HepG2 (cell line): ENCODE data around the gene TUNAR. TPM values are rescaled to one million over a fixed set of nuclear protein-coding genes. Genes with fewer than 3 reads are reported as not detected.

ENCODE experiments used
- ATAC-seq: fragments of 200-7000 bp; cut with Tn5 transposase; 3 replicates; pipeline ENCODE4 v1.9.1; 2020; ENCODE audit warnings: mild to moderate bottlenecking, moderate library complexity
- BruUV-seq: library from RNA; stranded (reverse); fragments of 400-500 nt; replicated peaks from 2 replicates; lab custom pipeline; 2021; lab: Mats Ljungman, UMichigan
- CTCF ChIA-PET: fragments of 300-600 bp; formaldehyde crosslinking; extraction: SDS; loops from one replicate; lab custom pipeline; 2021; ENCODE audit warnings: low total read pairs, inconsistent platforms, low intra/inter-chr PET ratio; lab: Yijun Ruan, JAX
- POLR2A ChIA-PET: fragments of 350-600 bp; sonication (Branson Sonifier 250); formaldehyde crosslinking; loops from one replicate; lab custom pipeline; 2020; ENCODE audit warnings: antibody characterized with exemption, inconsistent platforms; lab: Yijun Ruan, JAX
- DNase-seq: peaks from one replicate; pipeline ENCODE4 v3.0.0-alpha.2; 2015; ENCODE audit warnings: low spot score
- FAIRE-seq: peaks from 3 replicates; lab custom pipeline; 2011; peaks lifted over from hg19 to GRCh38; lab: Jason Lieb, UNC
- H2AFZ ChIP-seq: one replicate; pipeline ENCODE4 v1.6.1; 2011; ENCODE audit warnings: low read length, inconsistent platforms
- H3K27ac ChIP-seq: fragments of 300-600 bp; 3 replicates; pipeline ENCODE4 v1.8.0; 2011; ENCODE audit warnings: mixed run types, mild to moderate bottlenecking, mixed read lengths, low read length, inconsistent platforms; ENCODE audit not compliant: insufficient read depth; ENCODE audit errors: extremely low read length
- H3K27me3 ChIP-seq, 2 experiments: fragments of 200-600 bp in 1 of 2; 2 replicates in 1 of 2; 3 replicates in 1 of 2; pipeline versions ENCODE4 v1.6.0 to v1.8.0; 2011; ENCODE audit warnings: low read length in 2 of 2, mild to moderate bottlenecking in 2 of 2, moderate library complexity in 2 of 2, inconsistent platforms in 1 of 2; ENCODE audit not compliant: insufficient read depth in 2 of 2, control insufficient read depth in 1 of 2
- H3K36me3 ChIP-seq, 2 experiments: fragments of 200-600 bp in 1 of 2; replicated peaks in 1 of 2; 2 replicates in 1 of 2; 3 replicates in 1 of 2; pipeline versions ENCODE4 v1.5.1 to v1.8.0; 2011; ENCODE audit warnings: low read length in 2 of 2, inconsistent platforms in 1 of 2; ENCODE audit not compliant: insufficient read depth in 2 of 2, control insufficient read depth in 1 of 2
- H3K4me1 ChIP-seq: 2 replicates; pipeline ENCODE4 v1.5.1; 2012; ENCODE audit warnings: low read length, inconsistent platforms; ENCODE audit not compliant: insufficient read depth
- H3K4me2 ChIP-seq: 2 replicates; pipeline ENCODE4 v1.6.0; 2011; ENCODE audit warnings: low read depth, low read length, inconsistent platforms
- H3K4me3 ChIP-seq, 3 experiments: fragments of 200-600 bp in 1 of 3; sonication (generic), shearing (Covaris generic) in 1 of 3; replicated peaks in 1 of 3; 2 replicates each; pipeline ENCODE4 v1.5.1; 2011 to 2016; ENCODE audit warnings: low read length in 3 of 3, inconsistent platforms in 2 of 3, low read depth in 2 of 3, mild to moderate bottlenecking in 2 of 3, control low read depth in 1 of 3, mixed read lengths in 1 of 3; ENCODE audit not compliant: insufficient read depth in 1 of 3
- H3K79me2 ChIP-seq: one replicate; pipeline ENCODE4 v1.6.1; 2011; ENCODE audit warnings: low read length, inconsistent platforms; ENCODE audit not compliant: insufficient read depth
- H3K9ac ChIP-seq: 2 replicates; pipeline ENCODE4 v1.6.0; 2011; ENCODE audit warnings: mild to moderate bottlenecking, low read depth, low read length, inconsistent platforms; ENCODE audit not compliant: insufficient read depth
- H3K9me3 ChIP-seq: 2 replicates; pipeline ENCODE4 v1.5.1; 2012; ENCODE audit warnings: mild to moderate bottlenecking, low read length
- H4K20me1 ChIP-seq: 2 replicates; pipeline ENCODE4 v1.6.0; 2011; ENCODE audit warnings: inconsistent platforms, mild to moderate bottlenecking, low read length, moderate library complexity; ENCODE audit not compliant: insufficient read depth
- ELF4 ChIP-seq: sonication (generic); formaldehyde crosslinking; IDR thresholded peaks from 2 replicates; pipeline ENCODE4 v1.5.0; 2020; ENCODE audit warnings: missing genetic modification reagents, mild to moderate bottlenecking, moderate library complexity, borderline replicate concordance
- HDAC1 ChIP-seq: sonication (generic); formaldehyde crosslinking; IDR thresholded peaks from 2 replicates; pipeline ENCODE4 v1.5.1; 2020; ENCODE audit warnings: mild to moderate bottlenecking, missing genetic modification reagents
- MAFG ChIP-seq: sonication (generic); formaldehyde crosslinking; IDR thresholded peaks from 2 replicates; pipeline ENCODE4 v1.5.1; 2020; ENCODE audit warnings: mild to moderate bottlenecking, missing genetic modification reagents
- MYNN ChIP-seq: sonication (generic); formaldehyde crosslinking; IDR thresholded peaks from 2 replicates; pipeline ENCODE4 v1.4.0; 2020; ENCODE audit warnings: mild to moderate bottlenecking, low read depth, missing genetic modification reagents
- SOX6 ChIP-seq, 2 experiments: fragments of 450-650 bp in 1 of 2; sonication (generic) in 1 of 2; formaldehyde crosslinking in 1 of 2; IDR thresholded peaks; 2 replicates each; pipeline versions ENCODE4 v1.4.0 to v1.6.1; 2017 to 2020; ENCODE audit warnings: antibody characterized with exemption in 1 of 2, mild to moderate bottlenecking in 1 of 2, missing genetic modification reagents in 1 of 2
- ZNF263 ChIP-seq: sonication (generic); formaldehyde crosslinking; IDR thresholded peaks from 2 replicates; pipeline ENCODE4 v1.4.0; 2020; ENCODE audit warnings: missing genetic modification reagents
- ZNF333 ChIP-seq: sonication (generic); formaldehyde crosslinking; IDR thresholded peaks from 2 replicates; pipeline ENCODE4 v1.4.0; 2020; ENCODE audit warnings: mild to moderate bottlenecking, missing genetic modification reagents, borderline replicate concordance
- ZNF44 ChIP-seq: sonication (generic); formaldehyde crosslinking; IDR thresholded peaks from 2 replicates; pipeline ENCODE4 v1.5.1; 2020; ENCODE audit warnings: mild to moderate bottlenecking, missing genetic modification reagents
- WGBS: methylation state at CpG from one replicate; pipeline ENCODE4 v1.1.6; 2017; ENCODE audit warnings: low lambda C conversion rate; 5-methylcytosine and 5-hydroxymethylcytosine counted together
- in situ Hi-C: cut with HindIII; loops from 2 replicates; pipeline ENCODE4 v1.10.0; 2017; ENCODE audit warnings: low pct_unique_long_range_greater_than_20kb; ENCODE audit not compliant: extremely low pct_ligation_motif_present
- intact Hi-C: fragments of 100-400 bp; cut with micrococcal nuclease; formaldehyde crosslinking; loops from one replicate; pipeline ENCODE4 v1.10.0; 2022; ENCODE audit not compliant: unreplicated experiment
- polyA plus RNA-seq, 8 experiments: library from polyadenylated mRNA; depleted of rRNA in 3 of 8; stranded (reverse) in 7 of 8; unstranded in 1 of 8; fragments of >200 nt; fragmentation: Illumina TruSeq in 4 of 8; extraction: Trizol in 4 of 8; gene quantifications; 2 replicates each; pipeline versions ENCODE4 v1.2.1 to v1.2.3, GENCODE V29; 2011 to 2016; ENCODE audit warnings: low read depth in 4 of 8, missing spikeins in 1 of 8, mixed read lengths in 1 of 8; ENCODE audit not compliant: insufficient read depth in 1 of 8
- total RNA-seq, 5 experiments: library from RNA; depleted of rRNA; stranded (reverse); fragments of >200 nt; fragmentation: Illumina TruSeq; extraction: Trizol; gene quantifications; 2 replicates each; pipeline ENCODE4 v1.2.3, GENCODE V29; 2016; ENCODE audit warnings: low read depth in 1 of 5
- TF ChIP-seq, protein P1 (sequence below): sonication (generic); formaldehyde crosslinking; IDR thresholded peaks from 2 replicates; pipeline ENCODE4 v1.4.0; 2020; ENCODE audit warnings: low read depth, mild to moderate bottlenecking, missing genetic modification reagents
- TF ChIP-seq, protein P2 (sequence below): sonication (generic); formaldehyde crosslinking; IDR thresholded peaks from 2 replicates; pipeline ENCODE4 v1.4.0; 2020; ENCODE audit warnings: missing genetic modification reagents, borderline replicate concordance

The TUNAR gene
- total and polyA plus RNA-seq, 2 of the 13 experiments (the other 11 are each of a cell fraction or from before 2014, with no cell fraction given) = not detected

DNA sequence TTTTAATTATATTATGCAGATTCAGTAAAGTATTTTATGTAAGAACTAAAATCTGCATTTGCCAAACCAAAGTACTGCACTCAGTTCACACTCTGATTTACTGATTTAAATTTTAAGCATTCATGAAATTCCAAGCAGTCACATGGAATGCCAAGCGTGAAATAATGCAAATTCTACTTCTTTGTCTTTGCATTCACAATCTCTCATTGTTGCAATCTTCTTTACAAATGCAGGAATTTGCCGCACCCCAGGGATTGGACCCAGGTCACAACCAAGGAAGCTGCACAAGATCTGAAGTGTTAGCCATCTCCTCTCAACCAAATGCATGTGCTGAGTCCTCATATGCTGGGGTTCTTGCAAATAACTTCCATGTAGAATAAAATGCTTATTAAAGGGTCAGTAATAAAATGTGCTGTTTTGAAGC, 71.9 kb downstream of the TUNAR start:
- BruUV-seq = no TSS peak

DNA sequence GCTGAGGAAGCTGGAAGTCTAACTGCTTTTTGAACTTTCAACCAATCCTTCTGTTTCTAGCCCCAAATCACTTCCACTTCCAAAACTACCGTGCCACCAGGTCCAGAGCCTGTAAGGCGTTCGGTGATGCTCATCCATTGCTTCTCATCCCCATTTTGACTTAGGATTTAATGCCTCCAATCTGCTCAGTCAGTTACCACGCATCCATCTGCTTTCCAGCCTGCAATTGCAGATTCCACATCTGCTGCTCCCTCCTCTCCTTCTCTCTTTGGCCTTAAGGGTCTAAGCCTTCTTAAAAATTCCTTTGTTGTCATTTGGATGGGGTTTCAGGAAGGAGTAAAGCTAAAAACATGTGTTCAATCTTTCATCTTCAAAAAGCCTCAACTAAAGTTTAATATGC, 74.7 kb downstream of the TUNAR start:
- Histone ChIP-seq H3K9me3 (no peaks in the 10 kb centered on the region), H3K36me3 (no peaks in the 10 kb centered on the region), H3K9ac (no peak overlapping the region), H3K4me2 (no peak overlapping the region), H4K20me1 (no peaks in the 10 kb centered on the region), H3K4me3 (no peak overlapping the region), H3K27ac (no peak overlapping the region), H3K27me3 (no peaks in the 10 kb centered on the region; a peak in 1 of 5 replicates), H2AFZ (no peak overlapping the region), H3K4me1 (no peaks in the 10 kb centered on the region), H3K79me2 (no peaks in the 10 kb centered on the region)
- WGBS = 0% methylated on average over 4 of the region's 4 CpGs
- BruUV-seq = no TSS peak
- DNase-seq (no peak), FAIRE-seq (no peak), ATAC-seq (no peak)
- in situ Hi-C loops (no loop called here), intact Hi-C loops (no loop called here)
- CTCF ChIA-PET = no interaction called here
- POLR2A ChIA-PET = no interaction called here
- TF ChIP-seq, protein P1, sequence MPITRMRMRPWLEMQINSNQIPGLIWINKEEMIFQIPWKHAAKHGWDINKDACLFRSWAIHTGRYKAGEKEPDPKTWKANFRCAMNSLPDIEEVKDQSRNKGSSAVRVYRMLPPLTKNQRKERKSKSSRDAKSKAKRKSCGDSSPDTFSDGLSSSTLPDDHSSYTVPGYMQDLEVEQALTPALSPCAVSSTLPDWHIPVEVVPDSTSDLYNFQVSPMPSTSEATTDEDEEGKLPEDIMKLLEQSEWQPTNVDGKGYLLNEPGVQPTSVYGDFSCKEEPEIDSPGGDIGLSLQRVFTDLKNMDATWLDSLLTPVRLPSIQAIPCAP (CRISPR knock-in tag) = no peak
- TF ChIP-seq, protein P2, sequence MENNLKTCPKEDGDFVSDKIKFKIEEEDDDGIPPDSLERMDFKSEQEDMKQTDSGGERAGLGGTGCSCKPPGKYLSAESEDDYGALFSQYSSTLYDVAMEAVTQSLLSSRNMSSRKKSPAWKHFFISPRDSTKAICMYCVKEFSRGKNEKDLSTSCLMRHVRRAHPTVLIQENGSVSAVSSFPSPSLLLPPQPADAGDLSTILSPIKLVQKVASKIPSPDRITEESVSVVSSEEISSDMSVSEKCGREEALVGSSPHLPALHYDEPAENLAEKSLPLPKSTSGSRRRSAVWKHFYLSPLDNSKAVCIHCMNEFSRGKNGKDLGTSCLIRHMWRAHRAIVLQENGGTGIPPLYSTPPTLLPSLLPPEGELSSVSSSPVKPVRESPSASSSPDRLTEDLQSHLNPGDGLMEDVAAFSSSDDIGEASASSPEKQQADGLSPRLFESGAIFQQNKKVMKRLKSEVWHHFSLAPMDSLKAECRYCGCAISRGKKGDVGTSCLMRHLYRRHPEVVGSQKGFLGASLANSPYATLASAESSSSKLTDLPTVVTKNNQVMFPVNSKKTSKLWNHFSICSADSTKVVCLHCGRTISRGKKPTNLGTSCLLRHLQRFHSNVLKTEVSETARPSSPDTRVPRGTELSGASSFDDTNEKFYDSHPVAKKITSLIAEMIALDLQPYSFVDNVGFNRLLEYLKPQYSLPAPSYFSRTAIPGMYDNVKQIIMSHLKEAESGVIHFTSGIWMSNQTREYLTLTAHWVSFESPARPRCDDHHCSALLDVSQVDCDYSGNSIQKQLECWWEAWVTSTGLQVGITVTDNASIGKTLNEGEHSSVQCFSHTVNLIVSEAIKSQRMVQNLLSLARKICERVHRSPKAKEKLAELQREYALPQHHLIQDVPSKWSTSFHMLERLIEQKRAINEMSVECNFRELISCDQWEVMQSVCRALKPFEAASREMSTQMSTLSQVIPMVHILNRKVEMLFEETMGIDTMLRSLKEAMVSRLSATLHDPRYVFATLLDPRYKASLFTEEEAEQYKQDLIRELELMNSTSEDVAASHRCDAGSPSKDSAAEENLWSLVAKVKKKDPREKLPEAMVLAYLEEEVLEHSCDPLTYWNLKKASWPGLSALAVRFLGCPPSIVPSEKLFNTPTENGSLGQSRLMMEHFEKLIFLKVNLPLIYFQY = no peak
- TF ChIP-seq ZNF44 (CRISPR knock-in tag) (no peak), SOX6 (IDR thresholded peaks at IDR 0.05) (no peak), SOX6 (CRISPR knock-in tag; IDR thresholded peaks at IDR 0.05) (no peak), HDAC1 (CRISPR knock-in tag) (no peak), ZNF333 (no peak), MYNN (CRISPR knock-in tag) (no peak), ELF4 (CRISPR knock-in tag) (no peak)

More for the DNA sequence above, 71.9 kb downstream of the TUNAR start:
- CTCF ChIA-PET = no interaction called here
- WGBS = 0% methylated on average over 2 of the region's 2 CpGs
- DNase-seq (no peak), ATAC-seq (no peak), FAIRE-seq (no peak)
- intact Hi-C loops = no loop called here
- Histone ChIP-seq H3K79me2 (no peaks in the 10 kb centered on the region), H3K9me3 (no peaks in the 10 kb centered on the region), H4K20me1 (no peaks in the 10 kb centered on the region), H3K27me3 (no peaks in the 10 kb centered on the region; a peak in 1 of 5 replicates), H3K4me3 (no peak overlapping the region), H2AFZ (no peak overlapping the region), H3K9ac (no peak overlapping the region), H3K4me2 (no peak overlapping the region), H3K27ac (no peak overlapping the region), H3K4me1 (no peaks in the 10 kb centered on the region), H3K36me3 (no peaks in the 10 kb centered on the region)
- POLR2A ChIA-PET = no interaction called here
- in situ Hi-C loops = no loop called here
- TF ChIP-seq MAFG (no peak), ZNF263 (no peak)
